Measurements from ENCODE around the gene MLPH.

MLPH gene

DNA sequence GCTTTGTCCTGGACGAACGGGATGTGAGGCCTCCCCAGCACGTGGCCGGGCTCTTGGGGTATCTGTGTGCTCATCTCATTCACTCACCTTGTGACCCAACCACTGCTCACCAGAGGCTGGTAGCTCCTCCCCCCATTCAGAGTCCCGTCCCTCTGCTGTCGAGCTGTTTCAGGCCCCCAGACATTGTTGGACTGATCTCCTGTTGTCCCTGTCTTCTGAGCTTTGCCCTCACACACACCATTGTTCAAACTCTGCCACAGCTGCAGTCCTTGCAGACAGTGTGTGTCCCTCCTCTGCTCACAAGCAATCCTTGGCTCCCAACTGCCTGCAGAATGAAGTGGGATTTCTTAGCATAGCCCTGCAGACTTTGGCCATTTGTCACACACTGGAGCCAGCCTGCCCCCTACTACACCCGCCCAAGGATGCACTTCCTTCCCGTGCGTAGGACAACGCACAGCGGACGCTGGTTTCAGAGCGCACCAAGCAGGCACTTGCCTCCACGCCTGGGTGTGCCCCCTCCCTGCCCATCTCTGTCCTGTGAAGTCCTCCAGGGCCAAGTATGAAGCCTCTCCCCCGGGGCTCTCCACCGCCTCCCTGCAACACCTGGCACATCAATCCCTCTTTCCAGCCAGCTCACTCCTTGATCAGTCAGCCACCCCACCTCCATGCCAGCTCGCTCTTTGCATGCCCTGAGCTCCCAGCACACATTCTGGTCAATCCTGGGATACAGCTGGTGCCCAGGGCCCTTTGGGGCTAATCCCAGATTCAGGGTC is 62.8 kb downstream of the MLPH start:
- Histone ChIP-seq H3K36me3 (ENCODE audit: insufficient read depth, low read length) (no peaks in the 10 kb centered on the region), H3F3A (ENCODE audit: low read depth) (no peaks in the 10 kb centered on the region), H3K9me2 (replicated peaks; ENCODE audit: low read depth, low read length) (no peaks in the 10 kb centered on the region), H3K4me3 (ENCODE audit: low read length, poor library complexity, severe bottlenecking) (no peak overlapping the region), H2AFZ (ENCODE audit: low read length) (no peak overlapping the region), H3K4me1 (ENCODE audit: insufficient read depth, low read length, poor library complexity, severe bottlenecking) (no peaks in the 10 kb centered on the region), H3K79me2 (ENCODE audit: insufficient read depth, low read length) (no peaks in the 10 kb centered on the region), H4K20me1 (ENCODE audit: insufficient read depth, low read length, poor library complexity, severe bottlenecking) (no peaks in the 10 kb centered on the region), H3K9ac (ENCODE audit: low read depth, low read length, poor library complexity, severe bottlenecking) (no peak overlapping the region), H3K27me3 (ENCODE audit: insufficient read depth, low read length, poor library complexity, severe bottlenecking) (no peaks in the 10 kb centered on the region), H3K9me3 (ENCODE audit: insufficient read depth, low read depth, low read length) (no peaks in the 10 kb centered on the region), H3K4me2 (ENCODE audit: low read depth, low read length, poor library complexity, severe bottlenecking) (no peak overlapping the region)
- TF ChIP-seq, protein P1, sequence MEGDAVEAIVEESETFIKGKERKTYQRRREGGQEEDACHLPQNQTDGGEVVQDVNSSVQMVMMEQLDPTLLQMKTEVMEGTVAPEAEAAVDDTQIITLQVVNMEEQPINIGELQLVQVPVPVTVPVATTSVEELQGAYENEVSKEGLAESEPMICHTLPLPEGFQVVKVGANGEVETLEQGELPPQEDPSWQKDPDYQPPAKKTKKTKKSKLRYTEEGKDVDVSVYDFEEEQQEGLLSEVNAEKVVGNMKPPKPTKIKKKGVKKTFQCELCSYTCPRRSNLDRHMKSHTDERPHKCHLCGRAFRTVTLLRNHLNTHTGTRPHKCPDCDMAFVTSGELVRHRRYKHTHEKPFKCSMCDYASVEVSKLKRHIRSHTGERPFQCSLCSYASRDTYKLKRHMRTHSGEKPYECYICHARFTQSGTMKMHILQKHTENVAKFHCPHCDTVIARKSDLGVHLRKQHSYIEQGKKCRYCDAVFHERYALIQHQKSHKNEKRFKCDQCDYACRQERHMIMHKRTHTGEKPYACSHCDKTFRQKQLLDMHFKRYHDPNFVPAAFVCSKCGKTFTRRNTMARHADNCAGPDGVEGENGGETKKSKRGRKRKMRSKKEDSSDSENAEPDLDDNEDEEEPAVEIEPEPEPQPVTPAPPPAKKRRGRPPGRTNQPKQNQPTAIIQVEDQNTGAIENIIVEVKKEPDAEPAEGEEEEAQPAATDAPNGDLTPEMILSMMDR (conservative IDR thresholded peaks at IDR 0.05; ENCODE audit: low read length): no peak
- TF ChIP-seq EZH2phosphoT487 (IDR thresholded peaks at IDR 0.05; ENCODE audit: borderline replicate concordance): no peak

DNA sequence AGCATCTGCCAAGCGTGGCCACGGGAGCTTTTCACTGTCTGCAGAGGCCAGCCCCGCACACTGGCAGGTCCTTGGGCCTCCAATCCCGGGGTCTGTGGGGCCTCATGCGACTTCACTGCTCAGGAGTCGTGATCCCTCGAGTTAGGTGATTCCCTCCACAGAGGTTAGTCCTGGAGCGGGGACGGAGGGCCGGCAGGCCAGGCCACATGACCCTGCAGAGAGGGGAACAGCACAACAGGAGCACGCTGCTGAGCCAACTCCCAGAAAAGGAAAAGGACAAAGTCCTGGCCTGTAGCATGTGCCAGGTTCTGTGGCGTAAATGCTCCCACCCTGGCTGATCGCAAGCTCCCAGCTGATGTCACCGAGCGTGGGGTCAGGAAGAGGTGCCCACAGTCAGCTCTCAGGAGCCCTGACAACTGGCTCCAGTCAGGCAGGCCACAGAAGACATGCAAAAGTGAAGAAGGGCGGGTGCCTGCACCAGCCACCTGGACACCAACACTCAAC is 64.1 kb downstream of the MLPH start:
- Histone ChIP-seq H3K4me3 (ENCODE audit: low read length, poor library complexity, severe bottlenecking) (no peak overlapping the region), H3F3A (ENCODE audit: low read depth) (no peaks in the 10 kb centered on the region), H3K4me2 (ENCODE audit: low read depth, low read length, poor library complexity, severe bottlenecking) (no peak overlapping the region), H3K79me2 (ENCODE audit: insufficient read depth, low read length) (no peaks in the 10 kb centered on the region), H4K20me1 (ENCODE audit: insufficient read depth, low read length, poor library complexity, severe bottlenecking) (no peaks in the 10 kb centered on the region), H2AFZ (ENCODE audit: low read length) (no peak overlapping the region), H3K9ac (ENCODE audit: low read depth, low read length, poor library complexity, severe bottlenecking) (no peak overlapping the region), H3K9me2 (replicated peaks; ENCODE audit: low read depth, low read length) (no peaks in the 10 kb centered on the region), H3K9me3 (ENCODE audit: insufficient read depth, low read depth, low read length) (0 out of 2 replicates have a peak, but pooled peaks cover 2% of the 10 kb centered on the region), H3K4me1 (ENCODE audit: insufficient read depth, low read length, poor library complexity, severe bottlenecking) (no peaks in the 10 kb centered on the region), H3K27me3 (ENCODE audit: insufficient read depth, low read length, poor library complexity, severe bottlenecking) (no peaks in the 10 kb centered on the region), H3K36me3 (ENCODE audit: insufficient read depth, low read length) (no peaks in the 10 kb centered on the region)
- TF ChIP-seq EZH2phosphoT487 (IDR thresholded peaks at IDR 0.05; ENCODE audit: borderline replicate concordance): no peak
- TF ChIP-seq, protein P1 (conservative IDR thresholded peaks at IDR 0.05; ENCODE audit: low read length): no peak

DNA sequence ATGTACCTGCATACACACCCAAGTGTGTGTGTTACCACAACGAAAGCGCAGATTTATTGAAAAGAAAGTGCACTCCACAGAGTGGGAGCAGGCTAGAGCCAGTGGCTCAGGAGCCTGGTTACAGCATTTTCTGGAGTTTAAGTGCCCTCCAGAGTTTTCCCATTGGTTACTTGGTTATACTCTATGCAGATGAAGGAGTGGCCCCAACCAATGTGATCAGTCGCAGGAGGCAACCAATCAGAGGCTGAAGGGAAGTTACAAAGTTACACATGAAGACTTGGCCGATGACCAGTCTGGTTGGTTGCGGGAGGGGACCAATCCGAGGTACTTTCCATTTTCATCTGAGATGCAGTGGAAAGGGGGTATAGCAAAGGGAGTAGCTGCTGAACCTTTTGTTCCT is 65.9 kb downstream of the MLPH start:
- Histone ChIP-seq H3K4me1 (ENCODE audit: insufficient read depth, low read length, poor library complexity, severe bottlenecking) (no peaks in the 10 kb centered on the region), H3K9me2 (replicated peaks; ENCODE audit: low read depth, low read length) (no peaks in the 10 kb centered on the region), H2AFZ (ENCODE audit: low read length) (no peak overlapping the region), H3K27me3 (ENCODE audit: insufficient read depth, low read length, poor library complexity, severe bottlenecking) (no peaks in the 10 kb centered on the region), H3F3A (ENCODE audit: low read depth) (no peaks in the 10 kb centered on the region), H3K79me2 (ENCODE audit: insufficient read depth, low read length) (no peaks in the 10 kb centered on the region), H3K4me3 (ENCODE audit: low read length, poor library complexity, severe bottlenecking) (no peak overlapping the region), H3K9ac (ENCODE audit: low read depth, low read length, poor library complexity, severe bottlenecking) (no peak overlapping the region), H3K36me3 (ENCODE audit: insufficient read depth, low read length) (no peaks in the 10 kb centered on the region), H3K4me2 (ENCODE audit: low read depth, low read length, poor library complexity, severe bottlenecking) (no peak overlapping the region), H4K20me1 (ENCODE audit: insufficient read depth, low read length, poor library complexity, severe bottlenecking) (no peaks in the 10 kb centered on the region), H3K9me3 (ENCODE audit: insufficient read depth, low read depth, low read length) (0 out of 2 replicates have a peak, but pooled peaks cover 2% of the 10 kb centered on the region)
- TF ChIP-seq EZH2phosphoT487 (IDR thresholded peaks at IDR 0.05; ENCODE audit: borderline replicate concordance): no peak
- TF ChIP-seq, protein P1 (conservative IDR thresholded peaks at IDR 0.05; ENCODE audit: low read length): no peak
